Ishikawa (cell line): Measurements from ENCODE around the gene CPT1C.

ENCODE experiments used
- CEBPB ChIP-seq: IDR thresholded peaks from 2 replicates; pipeline ENCODE4 v1.6.1; 2012
- CREB1 ChIP-seq: IDR thresholded peaks from 2 replicates; pipeline ENCODE4 v1.6.1; 2012; ENCODE audit warnings: low read depth
- EGR1 ChIP-seq: IDR thresholded peaks from 2 replicates; pipeline ENCODE4 v1.6.1; 2012
- EP300 ChIP-seq: IDR thresholded peaks from 2 replicates; pipeline ENCODE4 v1.6.1; 2012; ENCODE audit warnings: borderline replicate concordance
- FOXM1 ChIP-seq: IDR thresholded peaks from 2 replicates; pipeline ENCODE4 v1.6.1; 2012; ENCODE audit warnings: low read depth, borderline replicate concordance
- MAX ChIP-seq: IDR thresholded peaks from 2 replicates; pipeline ENCODE4 v1.6.1; 2012
- NFIC ChIP-seq: IDR thresholded peaks from 2 replicates; pipeline ENCODE4 v1.6.1; 2012
- RAD21 ChIP-seq: IDR thresholded peaks from 2 replicates; pipeline ENCODE4 v1.6.1; 2012; ENCODE audit warnings: low read depth
- REST ChIP-seq: IDR thresholded peaks from 2 replicates; pipeline ENCODE4 v1.6.1; 2012; ENCODE audit warnings: low read depth, mild to moderate bottlenecking
- TAF1 ChIP-seq: IDR thresholded peaks from 2 replicates; pipeline ENCODE4 v1.6.1; 2012; ENCODE audit warnings: low read depth, mild to moderate bottlenecking
- TCF12 ChIP-seq: IDR thresholded peaks from 2 replicates; pipeline ENCODE4 v1.6.1; 2012; ENCODE audit warnings: low read depth
- TEAD4 ChIP-seq: IDR thresholded peaks from 2 replicates; pipeline ENCODE4 v1.6.1; 2012
- USF1 ChIP-seq: IDR thresholded peaks from 2 replicates; pipeline ENCODE4 v1.6.1; 2012
- YY1 ChIP-seq: IDR thresholded peaks from 2 replicates; pipeline ENCODE4 v1.6.1; 2012; ENCODE audit warnings: low read depth
- ZBTB7A ChIP-seq: IDR thresholded peaks from 2 replicates; pipeline ENCODE4 v1.6.1; 2012; ENCODE audit warnings: low read depth

Gene CPT1C

GRCh38 chr19:49684983-49685553 lies 5.8 kb upstream of the CPT1C start:
- TF ChIP-seq EGR1 (no peak), NFIC (no peak), YY1 (no peak), TAF1 (no peak), CEBPB (no peak), REST (no peak), RAD21 (no peak), FOXM1 (no peak), CREB1 (no peak), ZBTB7A (no peak), TCF12 (no peak), USF1 (no peak), TEAD4 (no peak), MAX (no peak)

- TF ChIP-seq TCF12 (no peak), NFIC (no peak)
These were observed 5.0 kb upstream of the CPT1C start for GRCh38 chr19:49685845-49686332.

GRCh38 chr19:49686503-49687088 lies 4.3 kb upstream of the CPT1C start:
- no peak for TF ChIP-seq NFIC
- no peak for TF ChIP-seq EP300
- no peak for TF ChIP-seq USF1
- no peak for TF ChIP-seq CEBPB
- no peak for TF ChIP-seq RAD21
- no peak for TF ChIP-seq MAX
- TF ChIP-seq ZBTB7A: no peak
- TF ChIP-seq TCF12: no peak
- TF ChIP-seq FOXM1: no peak
- no peak for TF ChIP-seq EGR1
- no peak for TF ChIP-seq REST
- no peak for TF ChIP-seq TEAD4
- TF ChIP-seq CREB1: no peak
- no peak for TF ChIP-seq TAF1
- TF ChIP-seq YY1: no peak

- no peak for TF ChIP-seq USF1
- no peak for TF ChIP-seq CEBPB
- no peak for TF ChIP-seq TCF12
- TF ChIP-seq EGR1: no peak
- TF ChIP-seq MAX: no peak
- no peak for TF ChIP-seq TAF1
- no peak for TF ChIP-seq TEAD4
- TF ChIP-seq FOXM1: no peak
- no peak for TF ChIP-seq YY1
- TF ChIP-seq CREB1: no peak
- TF ChIP-seq RAD21: no peak
These were observed 3.8 kb upstream of the CPT1C start for GRCh38 chr19:49687150-49687549.

GRCh38 chr19:49687566-49688316 lies 3.2 kb upstream of the CPT1C start:
- TF ChIP-seq RAD21: no peak
- no peak for TF ChIP-seq CREB1
- no peak for TF ChIP-seq TEAD4
- no peak for TF ChIP-seq YY1
- TF ChIP-seq EP300: no peak
- no peak for TF ChIP-seq EGR1
- TF ChIP-seq USF1: no peak
- no peak for TF ChIP-seq TAF1
- TF ChIP-seq MAX: no peak
- TF ChIP-seq CEBPB: no peak
- TF ChIP-seq ZBTB7A: no peak
- TF ChIP-seq REST: no peak
- no peak for TF ChIP-seq NFIC
- TF ChIP-seq FOXM1: no peak
